ENCODE measurements around the gene AP2S1.

- TF ChIP-seq, protein P1, sequence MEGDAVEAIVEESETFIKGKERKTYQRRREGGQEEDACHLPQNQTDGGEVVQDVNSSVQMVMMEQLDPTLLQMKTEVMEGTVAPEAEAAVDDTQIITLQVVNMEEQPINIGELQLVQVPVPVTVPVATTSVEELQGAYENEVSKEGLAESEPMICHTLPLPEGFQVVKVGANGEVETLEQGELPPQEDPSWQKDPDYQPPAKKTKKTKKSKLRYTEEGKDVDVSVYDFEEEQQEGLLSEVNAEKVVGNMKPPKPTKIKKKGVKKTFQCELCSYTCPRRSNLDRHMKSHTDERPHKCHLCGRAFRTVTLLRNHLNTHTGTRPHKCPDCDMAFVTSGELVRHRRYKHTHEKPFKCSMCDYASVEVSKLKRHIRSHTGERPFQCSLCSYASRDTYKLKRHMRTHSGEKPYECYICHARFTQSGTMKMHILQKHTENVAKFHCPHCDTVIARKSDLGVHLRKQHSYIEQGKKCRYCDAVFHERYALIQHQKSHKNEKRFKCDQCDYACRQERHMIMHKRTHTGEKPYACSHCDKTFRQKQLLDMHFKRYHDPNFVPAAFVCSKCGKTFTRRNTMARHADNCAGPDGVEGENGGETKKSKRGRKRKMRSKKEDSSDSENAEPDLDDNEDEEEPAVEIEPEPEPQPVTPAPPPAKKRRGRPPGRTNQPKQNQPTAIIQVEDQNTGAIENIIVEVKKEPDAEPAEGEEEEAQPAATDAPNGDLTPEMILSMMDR (IDR thresholded peaks at IDR 0.05): no peak
- no peak for TF ChIP-seq POLR2A (IDR thresholded peaks at IDR 0.05)
Observed at GRCh38 chr19:46806656-46807055, 44.0 kb downstream of the AP2S1 start.
